ENCODE measurements around the gene TNFRSF17. TPM values are rescaled to one million over a fixed set of nuclear protein-coding genes. Genes with fewer than 3 reads are reported as not detected.

Gene TNFRSF17
- total RNA-seq, 1 donor from 2014 or later = not detected

GRCh38 chr16:11980136-11980844, 15.3 kb downstream of the TNFRSF17 start:
- Mint-ChIP-seq H3K4me1 (peaks cover 25% of the 10 kb centered on the region), H3K27ac (no peak overlapping the region), H3K9me3 (no peaks in the 10 kb centered on the region), H3K4me3 (no peak overlapping the region), H3K27me3 (ENCODE audit: insufficient read depth, low read depth) (peaks cover 2% of the 10 kb centered on the region), H3K36me3 (no peaks in the 10 kb centered on the region)
- no peaks in the 10 kb centered on the region for H3K9me3 ChIP-seq (ENCODE audit: low read depth)
- H4K20me1 ChIP-seq (ENCODE audit: low read depth) = peaks cover 2% of the 10 kb centered on the region
- H3K4me2 ChIP-seq = no peak overlapping the region
- peaks cover 9% of the 10 kb centered on the region for H3K4me1 ChIP-seq
- H3K27me3 ChIP-seq = no peaks in the 10 kb centered on the region
- no peak for DNase-seq (ENCODE audit: low spot score)
- no peak overlapping the region for H3K4me3 ChIP-seq
- no peak overlapping the region for H3K27ac ChIP-seq
- no peak overlapping the region for H3K9ac ChIP-seq
- TF ChIP-seq EZH2 (IDR thresholded peaks at IDR 0.05) = no peak
- no peak for TF ChIP-seq CTCF (IDR thresholded peaks at IDR 0.05)
- TF ChIP-seq EZH2phosphoT487 (IDR thresholded peaks at IDR 0.05) = no peak
- H3K79me2 ChIP-seq (ENCODE audit: low read depth) = peaks cover 23% of the 10 kb centered on the region
- peaks cover 7% of the 10 kb centered on the region for H3F3A ChIP-seq (ENCODE audit: low read depth)
- no peak overlapping the region for H2AFZ ChIP-seq (replicated peaks)
- no peaks in the 10 kb centered on the region for H3K36me3 ChIP-seq

- H3K9me3 ChIP-seq (ENCODE audit: low read depth) = no peaks in the 10 kb centered on the region
- H3K9ac ChIP-seq = no peak overlapping the region
- H3K4me2 ChIP-seq = no peak overlapping the region
- DNase-seq (ENCODE audit: low spot score) = no peak
- no peaks in the 10 kb centered on the region for H3K27me3 ChIP-seq
- no peak overlapping the region for H3K4me3 Mint-ChIP-seq
- H3K27me3 Mint-ChIP-seq (ENCODE audit: insufficient read depth, low read depth) = no peaks in the 10 kb centered on the region
- H3K27ac ChIP-seq = no peak overlapping the region
- no peaks in the 10 kb centered on the region for H4K20me1 ChIP-seq (ENCODE audit: low read depth)
- H3K4me1 Mint-ChIP-seq = no peaks in the 10 kb centered on the region
- no peak overlapping the region for H2AFZ ChIP-seq (replicated peaks)
- no peaks in the 10 kb centered on the region for H3K79me2 ChIP-seq (ENCODE audit: low read depth)
- no peaks in the 10 kb centered on the region for H3K9me3 Mint-ChIP-seq
- H3K27ac Mint-ChIP-seq = no peak overlapping the region
- no peak overlapping the region for H3K4me3 ChIP-seq
- H3F3A ChIP-seq (ENCODE audit: low read depth) = peaks cover 7% of the 10 kb centered on the region
- H3K4me1 ChIP-seq = peaks cover 10% of the 10 kb centered on the region
- no peak for TF ChIP-seq EZH2phosphoT487 (IDR thresholded peaks at IDR 0.05)
- no peak for TF ChIP-seq CTCF (IDR thresholded peaks at IDR 0.05)
- no peak for TF ChIP-seq EZH2 (IDR thresholded peaks at IDR 0.05)
- H3K36me3 Mint-ChIP-seq = no peaks in the 10 kb centered on the region
- no peaks in the 10 kb centered on the region for H3K36me3 ChIP-seq
Measured at GRCh38 chr16:11985250-11985649, 20.2 kb downstream of the TNFRSF17 start.

- H3K36me3 ChIP-seq = no peaks in the 10 kb centered on the region
- no peak overlapping the region for H3K27ac ChIP-seq
- no peak for DNase-seq (ENCODE audit: low spot score)
- no peaks in the 10 kb centered on the region for H3K27me3 ChIP-seq
- H3K79me2 ChIP-seq (ENCODE audit: low read depth) = no peaks in the 10 kb centered on the region
- no peak overlapping the region for H2AFZ ChIP-seq (replicated peaks)
- no peaks in the 10 kb centered on the region for H4K20me1 ChIP-seq (ENCODE audit: low read depth)
- H3K4me1 ChIP-seq = peaks cover 6% of the 10 kb centered on the region
- Mint-ChIP-seq H3K27me3 (ENCODE audit: insufficient read depth, low read depth) (no peaks in the 10 kb centered on the region), H3K36me3 (no peaks in the 10 kb centered on the region), H3K27ac (no peak overlapping the region), H3K9me3 (no peaks in the 10 kb centered on the region), H3K4me3 (no peak overlapping the region), H3K4me1 (no peaks in the 10 kb centered on the region)
- no peak overlapping the region for H3K9ac ChIP-seq
- no peak overlapping the region for H3K4me2 ChIP-seq
- no peaks in the 10 kb centered on the region for H3K9me3 ChIP-seq (ENCODE audit: low read depth)
- H3K4me3 ChIP-seq = no peak overlapping the region
- H3F3A ChIP-seq (ENCODE audit: low read depth) = peaks cover under 1% of the 10 kb centered on the region
- no peak for TF ChIP-seq EZH2 (IDR thresholded peaks at IDR 0.05)
- TF ChIP-seq EZH2phosphoT487 (IDR thresholded peaks at IDR 0.05) = no peak
- TF ChIP-seq CTCF (IDR thresholded peaks at IDR 0.05) = no peak
Measured at GRCh38 chr16:11986521-11987057, 21.6 kb downstream of the TNFRSF17 start.
